Ishikawa (cell line): ENCODE measurements around the gene PPP1R37.

Experiments used
- EP300 ChIP-seq: IDR thresholded peaks from 2 replicates; pipeline ENCODE4 v1.6.1; 2012; ENCODE audit warnings: borderline replicate concordance
- NFIC ChIP-seq: IDR thresholded peaks from 2 replicates; pipeline ENCODE4 v1.6.1; 2012
- REST ChIP-seq: IDR thresholded peaks from 2 replicates; pipeline ENCODE4 v1.6.1; 2012; ENCODE audit warnings: low read depth, mild to moderate bottlenecking

DNA sequence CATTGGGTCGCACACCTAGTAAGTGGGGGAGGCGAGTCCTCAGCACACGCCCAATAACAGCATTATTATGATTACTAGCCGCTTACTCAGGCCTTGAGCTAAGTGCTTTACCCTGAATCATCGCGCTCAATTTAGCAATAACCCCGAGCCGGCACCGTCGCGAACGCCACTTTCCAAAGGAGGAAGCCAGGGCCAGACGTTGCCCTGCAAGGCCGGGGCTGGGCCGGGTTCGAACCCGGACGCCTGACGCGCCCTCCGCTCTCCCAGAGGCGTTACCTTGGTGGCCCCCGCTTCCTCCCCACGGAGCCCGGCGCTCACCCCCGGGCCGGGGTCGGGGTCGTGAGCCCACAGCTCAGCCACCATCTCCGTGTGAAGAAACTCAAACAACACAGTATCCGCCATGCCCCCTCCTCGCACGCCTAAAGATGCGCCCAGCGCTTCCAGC is 84.9 kb downstream of the PPP1R37 start, which contains the start of gene TRAPPC6A:
- TF ChIP-seq EP300, result no peak
- no peak for TF ChIP-seq REST
- TF ChIP-seq NFIC, result no peak
